Thyroid gland (tissue), 4 donors: ENCODE results near the gene CCN2. TPM values are rescaled to one million over a fixed set of nuclear protein-coding genes. Genes with fewer than 3 reads are reported as not detected.
"Not testable (repeated sequence)": the region's sequence is repeated elsewhere in the genome, so short reads cannot be mapped to it uniquely, and the experiment has no call there.

Experiments
- DNase-seq, 2 donors: peaks; one replicate each; pipeline ENCODE4 v3.0.0-alpha.2; 2019
- H3K27ac ChIP-seq, 3 donors: fragments of 200-600 bp; sonication (generic); 1 replicate in 2 of 3; 2 replicates in 1 of 3; pipeline ENCODE4 v1.5.1; 2016 to 2019; ENCODE audit warnings: mild to moderate bottlenecking in 1 of 3, moderate library complexity in 1 of 3
- H3K27me3 ChIP-seq: fragments of 200-600 bp; sonication (generic); one replicate; pipeline ENCODE4 v1.5.1; 2019
- H3K36me3 ChIP-seq, 2 donors: fragments of 200-600 bp; sonication (generic); one replicate each; pipeline ENCODE4 v1.5.1; 2016 to 2019
- H3K4me1 ChIP-seq, 2 donors: fragments of 200-600 bp; sonication (generic); one replicate each; pipeline ENCODE4 v1.5.1; 2017 to 2019
- H3K4me3 ChIP-seq, 3 donors: fragments of 200-600 bp; sonication (generic); replicated peaks in 1 of 3; 1 replicate in 2 of 3; 2 replicates in 1 of 3; pipeline ENCODE4 v1.5.1; 2016; ENCODE audit warnings: mild to moderate bottlenecking in 1 of 3
- H3K9me3 ChIP-seq: fragments of 200-600 bp; sonication (generic); one replicate; pipeline ENCODE4 v1.5.1; 2017
- POLR2A ChIP-seq, 2 donors: fragments of 450-650 bp; IDR thresholded peaks; one replicate each; pipeline ENCODE4 v1.6.1; 2017; ENCODE audit warnings: antibody characterized with exemption in 2 of 2, mild to moderate bottlenecking in 2 of 2, moderate library complexity in 1 of 2
- WGBS, 2 donors: methylation state at CpG; one replicate each; pipeline ENCODE4 v1.1.5; 2017; 5-methylcytosine and 5-hydroxymethylcytosine counted together
- intact Hi-C: fragments of 100-400 bp; cut with DNase I; formaldehyde crosslinking; loops from one replicate; pipeline ENCODE4 v1.15.1; 2023
- total RNA-seq, 4 donors: library from RNA; depleted of rRNA; stranded (reverse); fragments of >200 nt; gene quantifications; one replicate each; pipeline ENCODE4 v1.2.3, GENCODE V29; 2016
- TF ChIP-seq, protein P1 (sequence below), 6 experiments: fragments of 200-600 bp in 3 of 6; fragments of 450-650 bp in 3 of 6; sonication (generic) in 3 of 6; IDR thresholded peaks; one replicate each; pipeline ENCODE4 v1.5.1; 2016 to 2019; ENCODE audit warnings: antibody characterized with exemption in 6 of 6, mild to moderate bottlenecking in 2 of 6, inconsistent platforms in 1 of 6, moderate library complexity in 1 of 6

Gene CCN2
- total RNA-seq, 4 donors from 2014 or later, result 40.1 to 173 (median 137) TPM

DNA sequence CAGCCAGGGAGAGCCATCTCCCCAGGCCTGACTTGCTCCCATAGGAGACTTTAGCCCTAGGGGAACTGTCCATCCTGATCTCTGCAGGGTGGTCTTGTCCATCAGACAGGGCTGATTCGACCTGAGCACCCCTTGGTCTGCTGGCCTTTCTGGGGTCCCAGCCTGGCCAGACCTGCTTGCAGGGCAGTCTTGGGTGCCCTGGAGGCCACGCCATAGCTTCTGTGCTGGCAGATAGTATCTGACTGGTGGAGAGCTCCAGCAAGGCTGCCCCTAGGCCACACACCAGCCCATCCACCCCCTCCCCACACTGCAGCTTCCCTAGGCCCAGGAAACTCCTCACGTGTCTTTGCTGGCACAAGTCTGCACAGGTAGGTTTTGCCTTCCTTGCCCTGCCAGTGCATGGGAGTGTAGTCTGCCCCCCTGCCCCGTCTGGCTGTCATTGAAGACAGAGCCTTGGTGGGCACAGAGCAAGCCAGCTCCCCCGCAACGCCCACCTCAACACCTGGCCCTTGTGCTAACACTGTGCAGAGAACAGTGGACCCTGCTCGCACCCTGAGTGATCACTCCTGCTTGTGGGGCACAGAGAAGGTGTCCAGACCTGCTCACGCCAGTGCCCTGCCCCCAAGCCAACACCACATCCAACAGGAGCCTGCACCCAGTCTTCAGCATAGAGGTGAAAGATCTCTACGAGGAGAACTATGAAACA lies 32.4 kb downstream of the CCN2 start:
- no peak overlapping the region for H3K27ac ChIP-seq
- 91 to 93% methylated on average over 6 to 9 of the region's 9 CpGs for whole genome bisulfite sequencing, 2 donors
- no peaks in the 10 kb centered on the region for H3K9me3 ChIP-seq
- no peaks in the 10 kb centered on the region for H3K36me3 ChIP-seq
- DNase-seq, result no peak
- no peak overlapping the region for H3K4me3 ChIP-seq
- no peaks in the 10 kb centered on the region for H3K4me1 ChIP-seq
- H3K27me3 ChIP-seq, result no peaks in the 10 kb centered on the region
- TF ChIP-seq, protein P1, sequence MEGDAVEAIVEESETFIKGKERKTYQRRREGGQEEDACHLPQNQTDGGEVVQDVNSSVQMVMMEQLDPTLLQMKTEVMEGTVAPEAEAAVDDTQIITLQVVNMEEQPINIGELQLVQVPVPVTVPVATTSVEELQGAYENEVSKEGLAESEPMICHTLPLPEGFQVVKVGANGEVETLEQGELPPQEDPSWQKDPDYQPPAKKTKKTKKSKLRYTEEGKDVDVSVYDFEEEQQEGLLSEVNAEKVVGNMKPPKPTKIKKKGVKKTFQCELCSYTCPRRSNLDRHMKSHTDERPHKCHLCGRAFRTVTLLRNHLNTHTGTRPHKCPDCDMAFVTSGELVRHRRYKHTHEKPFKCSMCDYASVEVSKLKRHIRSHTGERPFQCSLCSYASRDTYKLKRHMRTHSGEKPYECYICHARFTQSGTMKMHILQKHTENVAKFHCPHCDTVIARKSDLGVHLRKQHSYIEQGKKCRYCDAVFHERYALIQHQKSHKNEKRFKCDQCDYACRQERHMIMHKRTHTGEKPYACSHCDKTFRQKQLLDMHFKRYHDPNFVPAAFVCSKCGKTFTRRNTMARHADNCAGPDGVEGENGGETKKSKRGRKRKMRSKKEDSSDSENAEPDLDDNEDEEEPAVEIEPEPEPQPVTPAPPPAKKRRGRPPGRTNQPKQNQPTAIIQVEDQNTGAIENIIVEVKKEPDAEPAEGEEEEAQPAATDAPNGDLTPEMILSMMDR (IDR thresholded peaks at IDR 0.05), result no peak
- TF ChIP-seq POLR2A (IDR thresholded peaks at IDR 0.05), result no peak
- intact Hi-C loops, result no loop called here

- no peaks in the 10 kb centered on the region for H3K4me1 ChIP-seq
- H3K27ac ChIP-seq, result no peak overlapping the region
- H3K9me3 ChIP-seq, result no peaks in the 10 kb centered on the region
- H3K36me3 ChIP-seq, result no peaks in the 10 kb centered on the region
- 71 to 75% methylated on average over 6 of the region's 6 CpGs for WGBS, 2 donors
- intact Hi-C loops, result no loop called here
- H3K4me3 ChIP-seq, result no peak overlapping the region
- no peak for TF ChIP-seq POLR2A (IDR thresholded peaks at IDR 0.05)
- TF ChIP-seq, protein P1 (IDR thresholded peaks at IDR 0.05), result no peak
- no peaks in the 10 kb centered on the region for H3K27me3 ChIP-seq
- DNase-seq, result no peak
Measured at GRCh38 chr6:131917763-131918649, 33.2 kb downstream of the CCN2 start.

GRCh38 chr6:131917318-131917717 lies 33.9 kb downstream of the CCN2 start:
- Histone ChIP-seq H3K27me3 (no peaks in the 10 kb centered on the region), H3K4me3 (no peak overlapping the region), H3K4me1 (no peaks in the 10 kb centered on the region), H3K36me3 (no peaks in the 10 kb centered on the region), H3K9me3 (no peaks in the 10 kb centered on the region), H3K27ac (no peak overlapping the region)
- WGBS, 2 donors, result 78 to 83% methylated on average over 2 of the region's 2 CpGs
- intact Hi-C loops, result no loop called here
- TF ChIP-seq POLR2A (IDR thresholded peaks at IDR 0.05), result no peak
- TF ChIP-seq, protein P1 (IDR thresholded peaks at IDR 0.05), result no peak
- DNase-seq, result no peak

DNA sequence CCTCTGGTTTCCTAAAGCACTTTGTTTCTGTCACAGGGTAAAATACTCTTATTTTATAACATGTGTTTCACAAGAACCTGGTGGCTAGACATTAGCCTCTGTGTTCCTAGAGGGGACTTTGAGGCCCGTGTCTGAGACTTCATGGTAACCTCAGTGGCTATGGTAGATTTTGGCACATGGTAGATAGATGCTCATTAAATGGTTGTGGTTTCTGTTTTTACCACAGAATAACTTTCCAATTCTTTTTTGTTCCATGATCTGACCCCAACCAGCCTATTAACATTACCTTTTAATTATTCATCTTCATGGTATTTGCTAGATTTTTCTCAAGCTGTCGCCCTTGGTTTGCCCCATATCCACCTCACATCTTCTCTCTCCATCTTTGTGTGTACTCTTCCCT lies 34.3 kb downstream of the CCN2 start:
- intact Hi-C loops, result no loop called here
- H3K4me1 ChIP-seq, result no peaks in the 10 kb centered on the region
- no peak for TF ChIP-seq POLR2A (IDR thresholded peaks at IDR 0.05)
- TF ChIP-seq, protein P1 (IDR thresholded peaks at IDR 0.05), result no peak
- H3K4me3 ChIP-seq, result no peak overlapping the region
- no peaks in the 10 kb centered on the region for H3K36me3 ChIP-seq
- H3K9me3 ChIP-seq, result no peaks in the 10 kb centered on the region
- no peak overlapping the region for H3K27ac ChIP-seq
- H3K27me3 ChIP-seq, result no peaks in the 10 kb centered on the region
- WGBS, 2 donors, result 85 to 95% methylated on average over 2 of the region's 2 CpGs
- DNase-seq, result no peak

DNA sequence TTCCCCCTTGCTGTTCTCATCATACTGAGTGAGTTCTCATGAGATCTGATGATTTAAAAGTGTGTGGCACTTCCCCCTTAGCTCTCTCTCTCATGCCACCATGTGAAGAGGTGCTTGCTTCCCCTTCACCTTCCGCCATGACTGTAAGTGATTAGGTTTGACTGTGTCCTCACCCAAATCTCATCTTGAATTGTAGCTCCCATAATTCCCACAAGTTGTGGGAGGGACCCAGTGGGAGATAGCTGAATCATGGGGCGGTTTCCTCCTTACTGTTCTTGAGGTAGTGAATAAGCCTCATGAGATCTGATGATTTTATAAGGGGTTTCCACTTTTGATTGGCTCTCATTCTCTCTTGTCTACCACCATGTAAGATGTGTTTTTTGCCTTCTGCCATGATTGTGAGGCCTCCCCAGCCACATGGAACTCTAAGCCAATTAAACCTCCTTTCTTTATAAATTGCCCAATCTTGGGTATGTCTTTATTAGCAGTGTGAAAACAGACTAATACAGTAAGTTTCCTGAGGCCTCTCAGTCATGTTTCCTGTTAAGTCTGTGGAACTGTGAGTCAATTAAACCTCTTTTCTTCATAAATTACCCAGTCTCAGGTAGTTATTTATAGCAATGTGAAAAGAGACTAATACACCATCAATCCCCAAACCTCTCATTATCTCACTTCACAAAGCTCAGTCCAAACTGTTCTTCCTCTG lies 34.9 kb downstream of the CCN2 start:
- H3K36me3 ChIP-seq, H3K4me3 ChIP-seq, H3K9me3 ChIP-seq, H3K4me1 ChIP-seq, intact Hi-C loops, H3K27ac ChIP-seq, H3K27me3 ChIP-seq, DNase-seq: not testable (repeated sequence)
- WGBS, 2 donors, result 95 to 98% methylated on average over 2 of the region's 2 CpGs
